HepG2 (cell line): Measurements from ENCODE around the gene GRM7. TPM values are rescaled to one million over a fixed set of nuclear protein-coding genes. Genes with fewer than 3 reads are reported as not detected.

Experiments used
- ATAC-seq: fragments of 200-7000 bp; cut with Tn5 transposase; 3 replicates; pipeline ENCODE4 v1.9.1; 2020; ENCODE audit warnings: mild to moderate bottlenecking, moderate library complexity
- BruUV-seq: library from RNA; stranded (reverse); fragments of 400-500 nt; replicated peaks from 2 replicates; lab custom pipeline; 2021; lab: Mats Ljungman, UMichigan
- CTCF ChIA-PET: fragments of 300-600 bp; formaldehyde crosslinking; extraction: SDS; loops from one replicate; lab custom pipeline; 2021; ENCODE audit warnings: low total read pairs, inconsistent platforms, low intra/inter-chr PET ratio; lab: Yijun Ruan, JAX
- POLR2A ChIA-PET: fragments of 350-600 bp; sonication (Branson Sonifier 250); formaldehyde crosslinking; loops from one replicate; lab custom pipeline; 2020; ENCODE audit warnings: antibody characterized with exemption, inconsistent platforms; lab: Yijun Ruan, JAX
- DNase-seq: peaks from one replicate; pipeline ENCODE4 v3.0.0-alpha.2; 2015; ENCODE audit warnings: low spot score
- FAIRE-seq: peaks from 3 replicates; lab custom pipeline; 2011; peaks lifted over from hg19 to GRCh38; lab: Jason Lieb, UNC
- H2AFZ ChIP-seq: one replicate; pipeline ENCODE4 v1.6.1; 2011; ENCODE audit warnings: low read length, inconsistent platforms
- H3K27ac ChIP-seq: fragments of 300-600 bp; 3 replicates; pipeline ENCODE4 v1.8.0; 2011; ENCODE audit warnings: mixed run types, mild to moderate bottlenecking, mixed read lengths, low read length, inconsistent platforms; ENCODE audit not compliant: insufficient read depth; ENCODE audit errors: extremely low read length
- H3K27me3 ChIP-seq, 2 experiments: fragments of 200-600 bp in 1 of 2; 2 replicates in 1 of 2; 3 replicates in 1 of 2; pipeline versions ENCODE4 v1.6.0 to v1.8.0; 2011; ENCODE audit warnings: low read length in 2 of 2, mild to moderate bottlenecking in 2 of 2, moderate library complexity in 2 of 2, inconsistent platforms in 1 of 2; ENCODE audit not compliant: insufficient read depth in 2 of 2, control insufficient read depth in 1 of 2
- H3K36me3 ChIP-seq, 2 experiments: fragments of 200-600 bp in 1 of 2; replicated peaks in 1 of 2; 2 replicates in 1 of 2; 3 replicates in 1 of 2; pipeline versions ENCODE4 v1.5.1 to v1.8.0; 2011; ENCODE audit warnings: low read length in 2 of 2, inconsistent platforms in 1 of 2; ENCODE audit not compliant: insufficient read depth in 2 of 2, control insufficient read depth in 1 of 2
- H3K4me1 ChIP-seq: 2 replicates; pipeline ENCODE4 v1.5.1; 2012; ENCODE audit warnings: low read length, inconsistent platforms; ENCODE audit not compliant: insufficient read depth
- H3K4me2 ChIP-seq: 2 replicates; pipeline ENCODE4 v1.6.0; 2011; ENCODE audit warnings: low read depth, low read length, inconsistent platforms
- H3K4me3 ChIP-seq, 3 experiments: fragments of 200-600 bp in 1 of 3; sonication (generic), shearing (Covaris generic) in 1 of 3; replicated peaks in 1 of 3; 2 replicates each; pipeline ENCODE4 v1.5.1; 2011 to 2016; ENCODE audit warnings: low read length in 3 of 3, inconsistent platforms in 2 of 3, low read depth in 2 of 3, mild to moderate bottlenecking in 2 of 3, control low read depth in 1 of 3, mixed read lengths in 1 of 3; ENCODE audit not compliant: insufficient read depth in 1 of 3
- H3K79me2 ChIP-seq: one replicate; pipeline ENCODE4 v1.6.1; 2011; ENCODE audit warnings: low read length, inconsistent platforms; ENCODE audit not compliant: insufficient read depth
- H3K9ac ChIP-seq: 2 replicates; pipeline ENCODE4 v1.6.0; 2011; ENCODE audit warnings: mild to moderate bottlenecking, low read depth, low read length, inconsistent platforms; ENCODE audit not compliant: insufficient read depth
- H3K9me3 ChIP-seq: 2 replicates; pipeline ENCODE4 v1.5.1; 2012; ENCODE audit warnings: mild to moderate bottlenecking, low read length
- H4K20me1 ChIP-seq: 2 replicates; pipeline ENCODE4 v1.6.0; 2011; ENCODE audit warnings: inconsistent platforms, mild to moderate bottlenecking, low read length, moderate library complexity; ENCODE audit not compliant: insufficient read depth
- ATF7 ChIP-seq, 2 experiments: fragments of 450-650 bp in 1 of 2; sonication (generic) in 1 of 2; formaldehyde crosslinking in 1 of 2; IDR thresholded peaks; 2 replicates each; pipeline versions ENCODE4 v1.4.0 to v1.6.1; 2016 to 2020; ENCODE audit warnings: antibody characterized with exemption in 1 of 2, mild to moderate bottlenecking in 1 of 2, missing genetic modification reagents in 1 of 2
- CREB1 ChIP-seq, 2 experiments: fragments of 450-650 bp in 1 of 2; IDR thresholded peaks; 2 replicates each; pipeline ENCODE4 v1.6.1; 2016 to 2017; ENCODE audit warnings: control low read depth in 1 of 2, mild to moderate bottlenecking in 1 of 2, missing compliant biosample characterization in 1 of 2, missing genetic modification characterization in 1 of 2
- NFE2 ChIP-seq: sonication (generic); formaldehyde crosslinking; IDR thresholded peaks from 2 replicates; pipeline ENCODE4 v1.4.0; 2020; ENCODE audit warnings: missing genetic modification reagents
- SMAD9 ChIP-seq: sonication (generic); formaldehyde crosslinking; IDR thresholded peaks from 2 replicates; pipeline ENCODE4 v1.5.1; 2020; ENCODE audit warnings: mild to moderate bottlenecking, missing genetic modification reagents
- ZNF552 ChIP-seq: sonication (generic); formaldehyde crosslinking; IDR thresholded peaks from 2 replicates; pipeline ENCODE4 v1.9.0; 2022; ENCODE audit warnings: missing genetic modification reagents, mild to moderate bottlenecking, borderline replicate concordance
- WGBS: methylation state at CpG from one replicate; pipeline ENCODE4 v1.1.6; 2017; ENCODE audit warnings: low lambda C conversion rate; 5-methylcytosine and 5-hydroxymethylcytosine counted together
- in situ Hi-C: cut with HindIII; loops from 2 replicates; pipeline ENCODE4 v1.10.0; 2017; ENCODE audit warnings: low pct_unique_long_range_greater_than_20kb; ENCODE audit not compliant: extremely low pct_ligation_motif_present
- intact Hi-C: fragments of 100-400 bp; cut with micrococcal nuclease; formaldehyde crosslinking; loops from one replicate; pipeline ENCODE4 v1.10.0; 2022; ENCODE audit not compliant: unreplicated experiment
- polyA plus RNA-seq, 8 experiments: library from polyadenylated mRNA; depleted of rRNA in 3 of 8; stranded (reverse) in 7 of 8; unstranded in 1 of 8; fragments of >200 nt; fragmentation: Illumina TruSeq in 4 of 8; extraction: Trizol in 4 of 8; gene quantifications; 2 replicates each; pipeline versions ENCODE4 v1.2.1 to v1.2.3, GENCODE V29; 2011 to 2016; ENCODE audit warnings: low read depth in 4 of 8, missing spikeins in 1 of 8, mixed read lengths in 1 of 8; ENCODE audit not compliant: insufficient read depth in 1 of 8
- total RNA-seq, 5 experiments: library from RNA; depleted of rRNA; stranded (reverse); fragments of >200 nt; fragmentation: Illumina TruSeq; extraction: Trizol; gene quantifications; 2 replicates each; pipeline ENCODE4 v1.2.3, GENCODE V29; 2016; ENCODE audit warnings: low read depth in 1 of 5
- TF ChIP-seq, protein P1 (sequence below): sonication (generic); formaldehyde crosslinking; conservative IDR thresholded peaks from 2 replicates; pipeline ENCODE4 v1.4.0; 2020; ENCODE audit warnings: mild to moderate bottlenecking, missing genetic modification reagents, moderate library complexity
- TF ChIP-seq, protein P2 (sequence below): sonication (generic); formaldehyde crosslinking; IDR thresholded peaks from 2 replicates; pipeline ENCODE4 v1.4.0; 2020; ENCODE audit warnings: missing genetic modification reagents, low read depth, mild to moderate bottlenecking, borderline replicate concordance
- TF ChIP-seq, protein P3 (sequence below): sonication (generic); formaldehyde crosslinking; IDR thresholded peaks from 2 replicates; pipeline ENCODE4 v1.4.0; 2020; ENCODE audit warnings: mild to moderate bottlenecking, missing genetic modification reagents, borderline replicate concordance
- TF ChIP-seq, protein P4 (sequence below): sonication (generic); formaldehyde crosslinking; IDR thresholded peaks from 2 replicates; pipeline ENCODE4 v1.4.0; 2020; ENCODE audit warnings: missing genetic modification reagents, mild to moderate bottlenecking, borderline replicate concordance
- TF ChIP-seq, protein P5 (sequence below): sonication (generic); formaldehyde crosslinking; IDR thresholded peaks from 2 replicates; pipeline ENCODE4 v1.5.1; 2020; ENCODE audit warnings: missing genetic modification reagents, mild to moderate bottlenecking, borderline replicate concordance

The GRM7 gene
- total and polyA plus RNA-seq, 2 of the 13 experiments (the other 11 are each of a cell fraction or from before 2014, with no cell fraction given): not detected

DNA sequence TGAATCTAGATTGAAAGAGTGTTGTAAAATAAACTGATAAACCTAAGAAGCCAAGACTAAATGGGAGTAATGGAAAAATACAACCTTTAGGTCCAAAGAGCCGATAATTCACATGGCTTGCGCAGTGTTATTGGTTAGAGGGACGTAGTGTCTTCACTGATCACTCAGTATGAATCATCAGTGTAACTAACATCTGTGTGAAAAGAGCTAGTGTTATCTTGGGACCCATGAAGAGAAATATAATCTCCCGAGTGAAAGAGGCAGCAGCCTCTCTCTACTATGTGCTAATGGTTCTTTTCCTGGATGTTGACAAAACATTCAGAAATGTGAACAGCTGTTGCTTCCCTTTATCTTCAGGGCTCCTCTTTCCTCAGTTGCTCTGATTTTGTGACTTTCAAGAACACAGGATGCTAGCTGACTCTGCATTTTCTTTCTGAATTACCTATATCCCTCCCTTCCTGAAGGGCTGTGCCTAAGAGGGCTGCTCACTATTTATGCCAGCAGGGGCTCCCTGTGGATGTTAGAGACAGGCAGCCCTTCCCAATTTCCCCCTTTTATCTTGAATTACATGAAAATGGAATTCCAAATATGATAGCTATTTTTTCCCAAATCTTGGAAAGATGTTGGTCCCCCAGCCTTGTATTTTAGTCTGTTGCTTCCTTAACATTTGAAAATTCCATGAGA, 128.8 kb downstream of the GRM7 start:
- Histone ChIP-seq H3K4me1 (no peaks in the 10 kb centered on the region), H3K9ac (no peak overlapping the region), H3K4me3 (no peak overlapping the region), H3K9me3 (peaks cover 92% of the 10 kb centered on the region), H3K27ac (no peak overlapping the region), H3K27me3 (no peaks in the 10 kb centered on the region), H3K4me2 (no peak overlapping the region), H4K20me1 (no peaks in the 10 kb centered on the region), H3K36me3 (no peaks in the 10 kb centered on the region), H3K79me2 (no peaks in the 10 kb centered on the region), H2AFZ (no peak overlapping the region)
- in situ Hi-C loops (no loop called here), intact Hi-C loops (no loop called here)
- 6% methylated on average over 4 of the region's 4 CpGs for WGBS
- ChIA-PET POLR2A (no interaction called here), CTCF (no interaction called here)
- DNase-seq: no peak
- BruUV-seq: no TSS peak
- no peak for ATAC-seq
- FAIRE-seq: no peak
- TF ChIP-seq CREB1 (IDR thresholded peaks at IDR 0.05) (no peak), CREB1 (CRISPR knock-in tag; IDR thresholded peaks at IDR 0.05) (no peak), SMAD9 (no peak), NFE2 (no peak), ZNF552 (CRISPR knock-in tag) (no peak), ATF7 (IDR thresholded peaks at IDR 0.05) (no peak), ATF7 (CRISPR knock-in tag; IDR thresholded peaks at IDR 0.05) (no peak)
- TF ChIP-seq, protein P1, sequence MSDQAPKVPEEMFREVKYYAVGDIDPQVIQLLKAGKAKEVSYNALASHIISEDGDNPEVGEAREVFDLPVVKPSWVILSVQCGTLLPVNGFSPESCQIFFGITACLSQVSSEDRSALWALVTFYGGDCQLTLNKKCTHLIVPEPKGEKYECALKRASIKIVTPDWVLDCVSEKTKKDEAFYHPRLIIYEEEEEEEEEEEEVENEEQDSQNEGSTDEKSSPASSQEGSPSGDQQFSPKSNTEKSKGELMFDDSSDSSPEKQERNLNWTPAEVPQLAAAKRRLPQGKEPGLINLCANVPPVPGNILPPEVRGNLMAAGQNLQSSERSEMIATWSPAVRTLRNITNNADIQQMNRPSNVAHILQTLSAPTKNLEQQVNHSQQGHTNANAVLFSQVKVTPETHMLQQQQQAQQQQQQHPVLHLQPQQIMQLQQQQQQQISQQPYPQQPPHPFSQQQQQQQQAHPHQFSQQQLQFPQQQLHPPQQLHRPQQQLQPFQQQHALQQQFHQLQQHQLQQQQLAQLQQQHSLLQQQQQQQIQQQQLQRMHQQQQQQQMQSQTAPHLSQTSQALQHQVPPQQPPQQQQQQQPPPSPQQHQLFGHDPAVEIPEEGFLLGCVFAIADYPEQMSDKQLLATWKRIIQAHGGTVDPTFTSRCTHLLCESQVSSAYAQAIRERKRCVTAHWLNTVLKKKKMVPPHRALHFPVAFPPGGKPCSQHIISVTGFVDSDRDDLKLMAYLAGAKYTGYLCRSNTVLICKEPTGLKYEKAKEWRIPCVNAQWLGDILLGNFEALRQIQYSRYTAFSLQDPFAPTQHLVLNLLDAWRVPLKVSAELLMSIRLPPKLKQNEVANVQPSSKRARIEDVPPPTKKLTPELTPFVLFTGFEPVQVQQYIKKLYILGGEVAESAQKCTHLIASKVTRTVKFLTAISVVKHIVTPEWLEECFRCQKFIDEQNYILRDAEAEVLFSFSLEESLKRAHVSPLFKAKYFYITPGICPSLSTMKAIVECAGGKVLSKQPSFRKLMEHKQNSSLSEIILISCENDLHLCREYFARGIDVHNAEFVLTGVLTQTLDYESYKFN (CRISPR knock-in tag): no peak
- TF ChIP-seq, protein P2, sequence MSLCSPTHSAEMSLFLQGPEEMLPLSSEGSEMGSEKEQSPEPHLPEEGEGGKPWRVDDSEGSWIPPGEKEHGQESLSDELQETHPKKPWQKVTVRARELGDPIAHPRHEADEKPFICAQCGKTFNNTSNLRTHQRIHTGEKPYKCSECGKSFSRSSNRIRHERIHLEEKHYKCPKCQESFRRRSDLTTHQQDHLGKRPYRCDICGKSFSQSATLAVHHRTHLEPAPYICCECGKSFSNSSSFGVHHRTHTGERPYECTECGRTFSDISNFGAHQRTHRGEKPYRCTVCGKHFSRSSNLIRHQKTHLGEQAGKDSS: no peak
- TF ChIP-seq, protein P3, sequence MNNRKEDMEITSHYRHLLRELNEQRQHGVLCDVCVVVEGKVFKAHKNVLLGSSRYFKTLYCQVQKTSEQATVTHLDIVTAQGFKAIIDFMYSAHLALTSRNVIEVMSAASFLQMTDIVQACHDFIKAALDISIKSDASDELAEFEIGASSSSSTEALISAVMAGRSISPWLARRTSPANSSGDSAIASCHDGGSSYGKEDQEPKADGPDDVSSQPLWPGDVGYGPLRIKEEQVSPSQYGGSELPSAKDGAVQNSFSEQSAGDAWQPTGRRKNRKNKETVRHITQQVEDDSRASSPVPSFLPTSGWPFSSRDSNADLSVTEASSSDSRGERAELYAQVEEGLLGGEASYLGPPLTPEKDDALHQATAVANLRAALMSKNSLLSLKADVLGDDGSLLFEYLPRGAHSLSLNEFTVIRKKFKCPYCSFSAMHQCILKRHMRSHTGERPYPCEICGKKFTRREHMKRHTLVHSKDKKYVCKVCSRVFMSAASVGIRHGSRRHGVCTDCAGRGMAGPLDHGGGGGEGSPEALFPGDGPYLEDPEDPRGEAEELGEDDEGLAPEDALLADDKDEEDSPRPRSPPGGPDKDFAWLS: no peak
- TF ChIP-seq, protein P4, sequence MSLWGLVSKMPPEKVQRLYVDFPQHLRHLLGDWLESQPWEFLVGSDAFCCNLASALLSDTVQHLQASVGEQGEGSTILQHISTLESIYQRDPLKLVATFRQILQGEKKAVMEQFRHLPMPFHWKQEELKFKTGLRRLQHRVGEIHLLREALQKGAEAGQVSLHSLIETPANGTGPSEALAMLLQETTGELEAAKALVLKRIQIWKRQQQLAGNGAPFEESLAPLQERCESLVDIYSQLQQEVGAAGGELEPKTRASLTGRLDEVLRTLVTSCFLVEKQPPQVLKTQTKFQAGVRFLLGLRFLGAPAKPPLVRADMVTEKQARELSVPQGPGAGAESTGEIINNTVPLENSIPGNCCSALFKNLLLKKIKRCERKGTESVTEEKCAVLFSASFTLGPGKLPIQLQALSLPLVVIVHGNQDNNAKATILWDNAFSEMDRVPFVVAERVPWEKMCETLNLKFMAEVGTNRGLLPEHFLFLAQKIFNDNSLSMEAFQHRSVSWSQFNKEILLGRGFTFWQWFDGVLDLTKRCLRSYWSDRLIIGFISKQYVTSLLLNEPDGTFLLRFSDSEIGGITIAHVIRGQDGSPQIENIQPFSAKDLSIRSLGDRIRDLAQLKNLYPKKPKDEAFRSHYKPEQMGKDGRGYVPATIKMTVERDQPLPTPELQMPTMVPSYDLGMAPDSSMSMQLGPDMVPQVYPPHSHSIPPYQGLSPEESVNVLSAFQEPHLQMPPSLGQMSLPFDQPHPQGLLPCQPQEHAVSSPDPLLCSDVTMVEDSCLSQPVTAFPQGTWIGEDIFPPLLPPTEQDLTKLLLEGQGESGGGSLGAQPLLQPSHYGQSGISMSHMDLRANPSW: no peak
- TF ChIP-seq, protein P5, sequence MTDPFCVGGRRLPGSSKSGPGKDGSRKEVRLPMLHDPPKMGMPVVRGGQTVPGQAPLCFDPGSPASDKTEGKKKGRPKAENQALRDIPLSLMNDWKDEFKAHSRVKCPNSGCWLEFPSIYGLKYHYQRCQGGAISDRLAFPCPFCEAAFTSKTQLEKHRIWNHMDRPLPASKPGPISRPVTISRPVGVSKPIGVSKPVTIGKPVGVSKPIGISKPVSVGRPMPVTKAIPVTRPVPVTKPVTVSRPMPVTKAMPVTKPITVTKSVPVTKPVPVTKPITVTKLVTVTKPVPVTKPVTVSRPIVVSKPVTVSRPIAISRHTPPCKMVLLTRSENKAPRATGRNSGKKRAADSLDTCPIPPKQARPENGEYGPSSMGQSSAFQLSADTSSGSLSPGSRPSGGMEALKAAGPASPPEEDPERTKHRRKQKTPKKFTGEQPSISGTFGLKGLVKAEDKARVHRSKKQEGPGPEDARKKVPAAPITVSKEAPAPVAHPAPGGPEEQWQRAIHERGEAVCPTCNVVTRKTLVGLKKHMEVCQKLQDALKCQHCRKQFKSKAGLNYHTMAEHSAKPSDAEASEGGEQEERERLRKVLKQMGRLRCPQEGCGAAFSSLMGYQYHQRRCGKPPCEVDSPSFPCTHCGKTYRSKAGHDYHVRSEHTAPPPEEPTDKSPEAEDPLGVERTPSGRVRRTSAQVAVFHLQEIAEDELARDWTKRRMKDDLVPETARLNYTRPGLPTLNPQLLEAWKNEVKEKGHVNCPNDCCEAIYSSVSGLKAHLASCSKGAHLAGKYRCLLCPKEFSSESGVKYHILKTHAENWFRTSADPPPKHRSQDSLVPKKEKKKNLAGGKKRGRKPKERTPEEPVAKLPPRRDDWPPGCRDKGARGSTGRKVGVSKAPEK (CRISPR knock-in tag): no peak
